Mammary epithelial cell (primary cell): ENCODE data around the gene ICAM4.

Source experiments
- EZH2 ChIP-seq: IDR thresholded peaks from 2 replicates; pipeline ENCODE4 v1.6.1; 2012; ENCODE audit warnings: low read length, inconsistent platforms, borderline replicate concordance
- TF ChIP-seq, protein P1 (sequence below), 2 donors: IDR thresholded peaks in 1 of 2; conservative IDR thresholded peaks in 1 of 2; 2 replicates each; pipeline ENCODE4 v1.5.1; 2011 to 2012; ENCODE audit warnings: inconsistent platforms in 2 of 2, low read length in 2 of 2, mild to moderate bottlenecking in 2 of 2, control low read depth in 1 of 2, low read depth in 1 of 2; ENCODE audit not compliant: insufficient read depth in 1 of 2; ENCODE audit errors: extremely low read depth in 1 of 2

DNA sequence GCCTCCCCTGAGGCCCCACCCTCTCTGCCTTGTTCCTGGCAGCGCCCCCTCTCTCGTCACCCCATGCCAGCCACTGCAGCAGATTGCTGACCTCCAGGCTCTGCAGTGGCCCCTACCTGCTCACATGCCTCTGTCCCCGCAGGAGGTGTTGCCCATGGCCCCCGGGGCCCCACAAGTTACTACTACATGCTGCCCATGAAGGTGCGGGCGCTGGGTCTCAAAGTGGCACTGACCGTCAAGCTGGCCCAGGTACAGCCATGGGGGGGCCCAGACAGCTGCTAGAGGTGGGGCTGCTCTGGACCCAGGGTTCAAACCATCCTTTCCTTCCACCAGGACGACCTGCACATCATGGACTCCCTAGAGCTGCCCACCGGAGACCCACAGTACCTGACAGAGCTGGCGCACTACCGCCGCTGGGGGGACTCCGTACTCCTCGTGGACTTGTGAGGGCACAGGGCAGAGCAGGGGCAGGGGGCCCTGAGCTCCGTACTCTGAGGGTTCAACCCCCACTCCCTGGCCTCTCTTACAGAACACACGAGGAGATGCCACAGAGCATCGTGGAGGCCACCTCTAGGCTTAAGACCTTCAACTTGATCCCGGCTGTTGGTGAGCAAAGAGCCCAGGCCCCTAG lies 28.6 kb upstream of the ICAM4 start:
- TF ChIP-seq, protein P1, sequence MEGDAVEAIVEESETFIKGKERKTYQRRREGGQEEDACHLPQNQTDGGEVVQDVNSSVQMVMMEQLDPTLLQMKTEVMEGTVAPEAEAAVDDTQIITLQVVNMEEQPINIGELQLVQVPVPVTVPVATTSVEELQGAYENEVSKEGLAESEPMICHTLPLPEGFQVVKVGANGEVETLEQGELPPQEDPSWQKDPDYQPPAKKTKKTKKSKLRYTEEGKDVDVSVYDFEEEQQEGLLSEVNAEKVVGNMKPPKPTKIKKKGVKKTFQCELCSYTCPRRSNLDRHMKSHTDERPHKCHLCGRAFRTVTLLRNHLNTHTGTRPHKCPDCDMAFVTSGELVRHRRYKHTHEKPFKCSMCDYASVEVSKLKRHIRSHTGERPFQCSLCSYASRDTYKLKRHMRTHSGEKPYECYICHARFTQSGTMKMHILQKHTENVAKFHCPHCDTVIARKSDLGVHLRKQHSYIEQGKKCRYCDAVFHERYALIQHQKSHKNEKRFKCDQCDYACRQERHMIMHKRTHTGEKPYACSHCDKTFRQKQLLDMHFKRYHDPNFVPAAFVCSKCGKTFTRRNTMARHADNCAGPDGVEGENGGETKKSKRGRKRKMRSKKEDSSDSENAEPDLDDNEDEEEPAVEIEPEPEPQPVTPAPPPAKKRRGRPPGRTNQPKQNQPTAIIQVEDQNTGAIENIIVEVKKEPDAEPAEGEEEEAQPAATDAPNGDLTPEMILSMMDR (conservative IDR thresholded peaks at IDR 0.05 in 1 of 2, IDR thresholded peaks at IDR 0.05 in 1 of 2; ENCODE audit: extremely low read depth in 1 of 2, insufficient read depth in 1 of 2, low read depth in 1 of 2, low read length in 2 of 2): no peak
- no peak for TF ChIP-seq EZH2
